ENCODE measurements around the gene DDX11.
"Not testable (repeated sequence)": the region's sequence is repeated elsewhere in the genome, so short reads cannot be mapped to it uniquely, and the experiment has no call there.

Gene DDX11

DNA sequence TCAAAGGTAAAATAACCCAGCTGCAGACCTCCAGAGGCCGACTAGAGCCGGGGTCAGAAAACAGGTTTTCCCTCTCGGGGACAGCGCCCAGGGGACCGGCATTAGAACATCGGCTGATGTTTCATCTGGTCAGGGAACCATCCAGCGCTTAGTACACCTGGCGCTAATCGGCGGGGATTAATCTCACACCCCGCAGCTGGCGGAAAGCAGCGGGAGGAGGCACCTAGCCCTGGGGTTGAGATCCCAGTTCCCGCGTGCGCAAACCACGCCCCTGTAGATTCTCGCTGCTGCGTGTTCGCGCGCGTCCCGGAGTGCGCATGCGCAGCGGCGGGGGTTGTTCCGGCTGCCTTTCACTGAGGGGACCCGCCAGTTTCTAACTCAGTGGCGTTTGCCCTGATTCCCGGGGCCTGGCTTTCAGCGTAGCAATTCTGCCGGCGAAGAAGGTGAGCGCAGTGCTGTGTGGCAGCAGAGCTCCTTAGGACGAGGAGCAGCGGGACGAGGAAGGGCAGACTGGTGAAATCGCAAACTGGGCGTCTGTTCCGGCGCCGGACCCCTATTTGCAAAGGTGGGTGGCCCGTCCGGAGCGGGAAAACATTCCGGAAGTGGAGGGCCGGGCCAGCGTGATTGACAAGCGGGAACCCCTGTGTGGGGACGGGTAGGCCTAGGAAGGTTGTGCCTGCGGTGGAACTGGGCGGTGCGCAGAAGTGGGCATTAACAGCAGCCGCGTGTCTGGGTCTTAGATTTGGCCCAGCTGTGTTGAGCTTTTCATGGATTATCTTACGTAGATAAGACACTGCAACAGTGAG lies at the start of gene DDX11:
TSS of gene DDX11 (plus strand) at position 334 of the 806 bp plus-strand sequence. CDS start 4,534 bp downstream, outside the sequence.
- DNase-seq, result peak; percentile 93

DNA sequence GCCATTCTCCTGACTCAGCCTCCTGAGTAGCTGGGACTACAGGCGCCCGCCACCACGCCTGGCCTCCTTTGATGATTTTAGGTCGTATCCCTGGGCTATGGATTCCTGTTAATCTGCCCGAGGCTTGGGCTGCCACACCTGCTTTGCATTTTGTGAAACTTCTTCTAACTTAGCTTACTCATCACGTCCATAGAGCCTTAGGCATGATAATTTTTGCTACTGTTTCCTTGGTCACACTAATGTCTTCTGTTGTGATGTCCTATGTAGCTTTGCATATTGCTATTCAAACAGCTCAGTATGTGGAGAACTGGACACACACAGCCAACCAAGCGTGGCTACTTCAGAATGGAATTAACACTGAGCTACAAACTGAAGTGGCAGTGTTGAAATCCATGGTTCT lies 47.5 kb upstream of the DDX11 start:
- DNase-seq, result no peak

DNA sequence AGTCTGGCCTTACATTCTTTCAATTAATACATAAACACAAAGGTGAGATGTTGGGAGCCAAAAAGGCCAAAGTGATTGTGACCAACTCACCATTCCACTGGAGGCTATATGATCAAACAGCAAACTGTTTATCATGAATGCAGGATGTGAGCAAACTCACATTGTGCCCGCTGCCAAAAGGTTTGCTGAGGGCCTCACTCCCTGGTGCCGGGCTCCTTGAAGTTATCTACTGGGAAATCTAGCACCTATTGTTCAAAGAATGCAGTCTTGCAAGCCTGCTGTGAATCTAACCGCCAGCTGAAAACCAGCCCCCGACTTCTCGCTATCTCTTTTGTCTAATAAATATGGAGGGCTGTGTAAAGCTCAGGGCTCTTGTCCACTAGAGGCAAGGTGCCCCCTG lies 46.7 kb upstream of the DDX11 start:
- DNase-seq, result not testable (repeated sequence)

DNA sequence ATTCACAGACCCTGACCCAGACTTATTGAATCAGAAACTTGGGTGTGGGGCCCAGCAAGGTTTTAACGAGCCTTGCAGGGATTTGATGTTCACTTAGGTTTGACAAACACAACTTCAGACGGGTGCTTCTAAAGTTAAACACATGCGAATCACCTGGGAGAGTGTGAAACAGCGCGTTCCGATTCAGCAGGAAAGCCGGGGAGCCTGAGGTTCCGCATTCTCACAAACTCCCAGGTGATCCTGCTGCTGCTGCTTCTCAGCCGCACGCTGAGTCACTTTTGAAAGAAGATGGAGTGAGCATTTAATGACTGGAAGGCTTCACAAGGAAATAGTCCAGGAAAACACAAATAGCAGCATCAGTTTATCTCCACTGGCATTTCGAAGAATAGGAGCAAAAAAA lies 44.2 kb upstream of the DDX11 start:
- no peak for DNase-seq

DNA sequence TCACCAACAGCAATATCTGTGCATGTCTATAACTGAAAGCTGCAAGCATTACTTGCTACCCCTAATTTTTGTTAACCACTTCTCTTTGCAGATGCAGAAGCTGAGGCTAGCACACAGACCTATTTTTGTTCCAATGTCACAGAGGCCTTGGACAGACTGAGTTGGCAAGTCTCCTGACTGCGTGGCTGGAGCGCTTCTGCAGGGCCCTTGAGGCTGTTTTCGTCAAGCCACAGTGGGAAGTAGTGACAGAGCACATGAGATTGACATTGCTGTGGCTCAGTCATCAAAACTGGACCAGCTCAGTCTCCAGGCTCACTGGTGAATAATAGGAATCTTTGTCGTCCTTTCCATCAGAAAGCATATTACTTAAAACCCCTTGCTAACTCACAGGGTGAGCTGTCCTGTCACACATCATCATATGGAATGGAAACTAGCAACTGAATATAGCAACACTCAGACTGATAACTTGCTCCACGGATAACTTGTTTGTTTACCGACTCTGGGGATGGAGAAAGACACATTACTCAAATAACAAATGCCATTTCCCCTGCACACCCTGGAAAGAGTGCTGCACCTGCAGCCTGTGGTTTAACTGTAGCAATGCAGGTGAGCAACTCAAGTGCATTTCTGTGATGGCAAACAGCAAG lies 43.6 kb upstream of the DDX11 start:
- DNase-seq, result no peak

DNA sequence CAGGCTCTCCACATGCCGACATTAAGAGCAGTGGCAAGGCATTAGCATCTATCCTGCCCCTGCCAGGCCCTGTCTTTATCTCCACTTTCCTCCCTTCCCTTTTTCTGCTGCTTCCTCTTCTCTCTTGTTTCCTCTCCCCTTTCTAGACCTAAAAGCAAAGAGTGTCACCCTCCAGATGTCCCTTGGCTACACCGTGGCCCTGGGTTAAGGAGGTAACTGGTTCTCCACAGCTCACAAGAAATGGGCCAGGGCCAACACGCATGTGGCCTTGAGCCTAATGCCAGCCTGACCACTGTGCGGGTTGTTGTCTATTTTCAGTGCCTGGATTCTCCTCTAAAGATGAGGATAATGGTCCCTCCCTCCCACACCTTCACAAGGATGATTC lies 41.7 kb upstream of the DDX11 start:
- DNase-seq, result no peak

DNA sequence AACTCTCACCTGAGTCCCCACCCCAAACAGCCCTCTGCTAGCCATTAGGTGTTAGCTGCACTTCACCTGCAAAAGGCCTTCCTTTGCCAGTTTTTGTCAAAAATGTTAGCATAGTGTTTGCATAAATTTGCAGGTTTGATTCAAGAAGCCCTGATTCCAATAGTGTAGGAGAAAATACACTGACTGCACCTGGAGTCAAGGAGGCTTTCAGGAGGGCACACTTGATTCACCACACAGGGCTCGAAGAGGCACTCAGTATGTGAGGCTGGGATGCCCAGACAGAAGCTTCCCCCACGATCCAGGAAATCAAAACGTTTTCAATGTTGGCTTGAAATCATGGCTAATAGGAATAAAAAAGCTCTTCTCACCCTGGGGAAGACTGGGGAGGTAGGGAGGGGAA lies 40.5 kb upstream of the DDX11 start:
- DNase-seq, result no peak

DNA sequence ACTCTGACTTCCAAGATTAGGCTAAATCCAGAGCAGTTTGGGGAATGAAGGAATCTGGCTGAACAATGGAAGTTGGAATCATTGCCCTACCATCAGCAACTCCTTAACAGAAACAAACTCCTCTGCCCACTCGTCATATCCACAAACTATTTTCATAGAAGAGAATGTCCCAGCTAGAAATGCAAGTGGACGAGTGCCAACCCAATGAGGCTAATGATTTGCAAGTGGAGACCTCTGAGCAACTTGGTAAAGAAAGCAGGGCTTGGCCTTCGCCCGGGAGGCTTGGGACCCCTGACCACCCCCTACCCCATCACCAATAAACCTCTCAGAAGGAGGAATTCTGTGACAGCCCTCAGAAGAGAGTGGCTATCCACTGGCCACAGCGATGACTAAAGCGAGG lies 40.0 kb upstream of the DDX11 start:
- DNase-seq, result no peak

DNA sequence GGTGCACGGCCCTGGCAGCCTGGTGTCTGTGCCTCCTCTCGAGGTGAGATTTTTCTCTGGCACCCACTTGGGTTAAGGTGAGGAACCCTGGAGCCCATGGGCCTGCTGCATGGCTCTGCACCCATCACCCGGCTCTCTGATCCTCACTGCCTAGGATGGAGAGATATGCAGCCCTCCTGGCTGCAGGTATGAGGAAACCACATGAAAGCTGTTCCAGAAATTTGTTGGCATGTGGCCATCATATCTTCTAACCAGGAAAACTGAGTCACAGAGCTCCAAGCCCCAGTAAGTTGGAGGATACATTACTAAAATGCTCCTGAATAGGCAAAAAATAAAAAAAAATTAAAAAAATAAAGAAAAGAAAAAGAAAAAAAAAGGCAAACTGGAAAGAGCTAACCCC lies 39.3 kb upstream of the DDX11 start:
- no peak for DNase-seq

DNA sequence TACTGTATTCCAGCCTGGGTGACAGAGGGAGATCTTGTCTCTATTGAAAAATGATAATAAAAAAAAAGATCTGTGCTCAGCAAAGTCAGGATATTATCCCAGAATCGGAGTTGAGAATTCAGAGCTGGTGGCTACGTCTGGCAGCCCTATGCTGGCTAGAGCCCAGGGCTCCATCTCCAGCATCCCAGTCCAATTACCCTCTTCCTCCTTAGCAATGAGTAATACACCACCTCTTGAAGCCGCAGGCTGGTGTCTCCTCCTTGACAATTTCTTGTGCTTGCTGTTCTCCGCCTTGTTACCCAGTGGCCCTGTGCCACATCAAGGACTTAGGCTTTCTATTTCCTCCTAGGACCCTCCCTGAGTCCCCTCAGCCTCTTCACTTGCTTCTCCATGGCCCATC lies 38.4 kb upstream of the DDX11 start:
- no peak for DNase-seq

DNA sequence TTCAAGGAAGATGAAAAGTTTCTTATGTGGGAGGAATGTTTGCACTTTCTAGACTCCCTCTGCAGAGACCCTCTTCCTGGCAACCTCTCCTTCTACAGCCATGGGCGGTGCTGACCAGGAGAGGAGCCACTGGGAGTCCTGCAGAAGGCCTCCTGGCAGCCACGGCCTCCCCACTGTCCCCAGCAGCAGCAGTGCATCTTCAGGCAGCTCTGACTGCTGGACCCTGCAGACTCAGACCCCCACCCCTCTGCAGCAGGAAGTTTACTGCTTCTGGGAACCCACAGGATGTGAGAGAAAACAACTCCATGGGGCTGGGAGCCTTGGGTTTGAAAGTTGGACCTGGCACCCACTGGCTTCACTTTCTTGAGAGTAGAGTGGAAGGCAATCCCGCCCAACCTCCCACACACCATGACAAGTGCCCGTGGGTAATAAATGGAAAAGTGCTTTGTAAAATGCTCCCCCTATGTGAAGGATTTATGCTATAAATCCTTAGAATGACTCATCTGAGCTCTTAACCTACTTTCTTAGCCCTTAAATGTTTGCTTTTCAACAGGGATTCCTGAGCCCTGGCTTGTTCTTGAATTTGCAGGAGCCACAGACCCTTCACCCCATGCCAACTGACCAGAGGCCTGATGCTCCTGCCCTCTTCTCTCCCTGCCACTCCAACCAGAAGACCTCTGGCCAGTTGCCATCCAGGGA lies 37.5 kb upstream of the DDX11 start:
- peak; percentile 18 for DNase-seq

DNA sequence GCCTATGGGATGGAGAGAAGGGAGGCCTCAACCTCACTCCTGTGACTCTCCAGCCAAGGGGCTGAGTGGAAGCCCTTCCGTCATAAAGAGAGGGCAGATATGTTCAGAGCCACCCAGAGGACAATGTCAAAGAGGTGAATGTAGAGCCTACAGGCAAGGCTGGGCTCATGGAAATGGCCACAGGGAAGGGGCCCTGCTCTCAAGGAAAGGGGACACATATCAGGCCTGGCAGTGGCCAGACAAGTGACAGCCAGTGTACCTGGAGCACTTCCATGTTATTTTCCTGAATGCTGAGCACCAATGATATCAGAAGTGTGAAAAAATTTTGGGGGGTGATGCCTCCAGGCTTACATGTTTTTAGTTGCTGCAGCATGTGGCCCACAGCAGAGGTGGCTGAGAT lies 36.6 kb upstream of the DDX11 start:
- no peak for DNase-seq

DNA sequence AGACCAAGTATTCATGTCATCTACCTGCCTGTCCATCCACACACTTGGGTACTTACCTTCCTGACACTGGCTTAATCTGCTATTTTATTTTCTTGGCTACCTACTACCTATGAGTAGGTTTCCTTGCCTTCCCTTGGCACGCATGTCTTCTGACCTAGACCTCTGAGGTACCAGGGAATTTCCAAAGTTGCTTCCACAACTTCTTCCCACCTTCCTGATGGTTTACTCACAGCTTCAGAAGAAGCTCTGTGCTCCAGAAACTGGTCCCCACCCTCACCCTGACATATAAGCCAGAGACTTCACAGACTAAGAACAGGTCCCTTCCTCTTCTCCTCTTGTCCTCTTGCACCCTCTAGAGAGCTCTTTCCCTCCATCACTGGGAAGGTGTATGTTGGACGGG lies 35.7 kb upstream of the DDX11 start:
- DNase-seq, result no peak

DNA sequence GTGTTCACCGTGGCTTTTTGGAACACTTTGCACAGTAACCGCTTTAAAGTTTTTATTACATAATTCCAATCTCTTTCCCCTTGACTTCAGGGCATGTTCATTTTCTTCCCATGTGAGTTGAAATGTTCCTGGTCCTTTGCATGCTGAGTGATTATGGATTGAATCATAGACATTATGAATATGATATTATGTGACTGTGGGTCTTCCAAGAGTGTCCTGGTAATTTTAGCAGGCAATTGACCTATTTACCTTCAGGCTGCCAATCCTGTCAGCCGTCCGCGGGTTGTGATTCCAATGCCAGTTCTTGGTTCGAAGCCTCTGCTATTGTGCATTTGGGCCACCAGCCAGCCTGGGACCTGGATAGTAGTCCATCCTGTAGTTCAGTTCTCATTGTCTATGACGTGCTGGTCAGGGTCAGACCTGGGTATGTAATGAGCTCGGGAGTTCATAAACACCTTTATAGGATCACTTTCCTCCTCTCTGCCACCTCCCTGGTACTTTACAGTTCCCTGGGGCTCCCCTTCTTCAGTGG lies 32.6 kb upstream of the DDX11 start:
- DNase-seq, result no peak

DNA sequence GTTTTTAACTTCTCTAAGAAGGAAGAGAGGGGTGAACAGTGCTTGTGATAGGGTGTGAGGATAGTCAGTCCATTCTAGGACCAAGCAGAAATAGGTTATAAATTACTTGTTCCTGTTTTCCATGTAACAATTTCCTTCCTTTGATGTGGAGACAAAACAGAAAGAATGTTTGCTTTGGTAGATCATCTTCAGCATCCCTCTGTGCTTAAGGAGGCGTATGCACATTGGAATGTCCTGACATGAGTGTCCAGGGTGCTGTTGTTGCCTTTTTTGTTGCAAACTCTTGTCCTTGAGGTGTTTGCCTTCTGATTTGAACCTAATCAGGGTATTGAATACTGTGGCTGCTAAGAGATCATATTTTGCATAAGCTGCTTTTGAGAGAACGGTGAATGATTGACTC lies 23.5 kb upstream of the DDX11 start:
- peak; percentile 34 for DNase-seq

DNA sequence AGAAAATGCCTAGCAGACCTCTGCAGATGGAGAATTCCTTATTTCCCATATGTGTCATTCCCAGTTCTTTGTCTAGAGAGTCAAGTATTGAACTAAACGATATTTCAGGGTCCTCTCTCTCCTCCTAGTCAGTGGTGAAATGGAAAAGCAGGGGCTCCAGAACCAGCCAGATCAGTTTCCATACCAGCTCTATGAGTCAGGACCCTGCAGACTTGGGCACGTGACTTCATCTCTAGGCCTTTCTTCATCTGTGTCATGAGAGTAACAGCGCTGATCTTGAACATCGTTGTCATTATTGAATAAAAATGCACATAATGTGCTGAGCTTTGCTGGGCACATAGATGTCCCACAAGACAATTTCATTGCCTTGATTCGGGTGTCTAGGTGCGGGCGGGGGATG lies 23.1 kb upstream of the DDX11 start:
- peak; percentile 60 for DNase-seq

DNA sequence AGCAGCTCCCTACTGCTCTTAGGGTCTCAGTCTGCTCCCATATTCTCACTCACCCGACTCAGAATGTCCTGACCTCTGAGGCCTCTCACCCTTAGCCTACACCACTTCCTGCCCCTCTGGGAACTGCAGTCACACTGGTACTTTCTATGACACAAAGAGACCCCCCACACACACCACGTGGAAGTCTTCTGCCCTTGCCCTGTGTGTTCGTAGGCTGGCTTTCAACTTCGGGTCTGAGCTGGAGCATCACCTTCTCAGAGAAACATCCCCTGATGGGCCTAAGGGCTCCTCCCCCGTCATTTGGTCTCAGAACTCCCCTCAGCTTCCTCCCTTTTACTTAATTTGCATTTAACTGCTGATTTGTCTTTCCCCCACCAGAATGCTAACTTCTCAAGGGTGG lies 22.0 kb upstream of the DDX11 start:
- DNase-seq, result not testable (repeated sequence)

DNA sequence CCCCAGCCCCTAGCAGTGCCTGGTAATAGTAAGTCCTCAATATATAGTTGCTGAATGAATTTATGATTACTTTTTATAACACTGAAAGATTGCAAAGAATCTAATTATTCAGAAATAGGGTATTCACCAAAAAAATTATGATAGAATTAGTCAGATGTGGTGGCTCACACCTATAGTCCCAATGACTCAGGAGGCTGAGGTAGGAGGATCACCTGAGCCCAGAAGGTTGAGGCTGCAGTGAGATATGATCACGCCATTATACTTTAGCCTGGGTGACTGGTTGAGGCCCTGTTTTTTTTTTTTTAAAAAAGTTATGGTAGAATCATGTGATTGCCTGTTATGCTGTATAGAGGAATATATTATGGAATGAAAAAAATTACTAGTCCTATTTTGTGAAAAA lies 21.5 kb upstream of the DDX11 start:
- DNase-seq, result not testable (repeated sequence)

DNA sequence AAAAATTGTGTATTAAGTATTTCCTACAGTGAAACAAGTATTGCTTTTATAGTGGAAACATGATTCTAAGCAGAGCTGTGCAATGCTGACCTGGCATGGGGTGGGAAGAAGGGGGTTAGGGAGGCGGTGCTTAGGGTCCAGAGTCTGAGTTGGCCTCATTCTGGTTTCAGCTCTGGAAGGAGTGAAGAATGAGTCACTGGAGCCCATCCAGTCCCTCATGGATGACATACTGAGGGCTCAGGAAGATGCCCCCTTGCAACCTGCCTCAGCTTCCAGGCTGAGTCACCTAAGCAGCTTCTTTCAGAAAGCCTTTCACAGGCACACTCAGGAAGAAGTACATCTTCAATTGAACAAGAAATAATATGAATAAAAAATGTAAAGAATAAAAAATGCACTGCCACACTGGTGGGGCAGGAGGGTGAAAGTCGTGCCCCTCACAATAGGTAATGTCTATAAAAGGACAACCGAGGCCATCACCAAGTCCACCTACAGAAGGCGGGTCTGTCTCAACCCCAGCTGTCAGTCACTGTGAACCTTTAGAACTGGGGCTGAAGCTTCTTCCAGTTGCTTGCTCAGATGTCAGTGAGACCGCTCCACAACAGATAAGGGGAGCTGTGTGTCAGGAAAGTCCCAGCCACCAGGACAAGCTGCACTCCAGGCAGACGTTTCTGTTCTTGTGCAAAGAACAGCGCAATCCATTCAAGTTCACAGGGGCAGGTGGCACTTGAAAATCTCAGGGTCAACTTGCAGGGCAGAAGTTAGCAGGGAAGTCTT lies 20.8 kb upstream of the DDX11 start:
- peak; percentile 79 for DNase-seq

DNA sequence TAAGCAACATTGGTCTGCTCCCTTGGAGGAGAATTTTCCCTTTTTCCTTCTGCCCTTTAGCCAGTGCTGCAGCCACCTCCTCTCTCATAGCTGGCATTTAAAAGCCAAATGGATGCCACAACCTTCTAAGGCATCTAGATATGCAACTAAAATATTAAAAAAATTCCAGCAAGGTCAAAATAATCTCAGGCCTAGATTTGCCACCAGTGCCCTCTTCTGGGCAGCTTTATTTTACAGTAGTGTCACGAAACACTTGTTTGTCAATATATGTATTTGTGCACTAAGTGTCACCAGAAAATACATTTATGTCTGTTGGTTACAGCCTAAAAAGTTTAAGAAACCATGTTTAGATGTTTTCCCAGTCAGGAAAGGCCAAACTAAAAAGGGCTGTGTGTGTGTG lies 19.7 kb upstream of the DDX11 start:
- DNase-seq, result not testable (repeated sequence)

DNA sequence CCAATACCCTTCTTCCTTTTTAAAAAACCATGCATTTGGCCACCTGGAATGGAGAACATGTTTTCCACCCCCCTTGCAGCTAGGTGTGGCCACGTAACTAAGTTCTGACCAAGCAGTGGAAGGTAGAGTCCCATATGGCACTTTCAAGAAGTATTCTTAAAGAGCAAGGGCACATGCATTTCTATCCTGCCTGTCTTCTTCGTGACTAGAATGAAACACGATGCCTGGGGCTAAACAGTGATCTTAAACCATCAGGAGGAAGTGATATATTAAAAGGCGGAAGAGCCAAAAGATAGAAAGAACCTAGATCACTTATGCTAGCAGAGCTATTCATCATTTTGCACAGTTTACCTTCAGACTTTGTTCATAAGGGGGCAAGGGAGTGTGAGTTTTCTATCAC lies 16.0 kb upstream of the DDX11 start:
- no peak for DNase-seq

DNA sequence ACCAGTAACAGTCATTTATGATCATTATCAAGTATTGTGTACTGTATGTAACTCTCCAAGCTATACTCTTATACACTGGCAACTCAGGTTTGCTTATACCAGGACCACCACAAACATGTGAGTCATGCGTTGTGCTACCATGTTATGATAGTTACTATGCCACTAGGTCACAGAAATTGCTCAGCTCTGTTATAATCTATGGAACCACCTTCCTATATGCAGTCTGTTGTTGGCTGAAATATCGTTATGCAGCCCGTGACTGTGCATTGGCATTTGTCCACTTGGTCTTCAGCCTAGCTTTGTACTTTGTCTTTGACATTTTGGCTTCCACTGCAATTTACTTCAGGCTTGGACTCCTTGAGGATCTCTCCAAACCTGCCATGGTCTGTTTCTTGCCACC lies 7.5 kb upstream of the DDX11 start:
- DNase-seq, result not testable (repeated sequence)

DNA sequence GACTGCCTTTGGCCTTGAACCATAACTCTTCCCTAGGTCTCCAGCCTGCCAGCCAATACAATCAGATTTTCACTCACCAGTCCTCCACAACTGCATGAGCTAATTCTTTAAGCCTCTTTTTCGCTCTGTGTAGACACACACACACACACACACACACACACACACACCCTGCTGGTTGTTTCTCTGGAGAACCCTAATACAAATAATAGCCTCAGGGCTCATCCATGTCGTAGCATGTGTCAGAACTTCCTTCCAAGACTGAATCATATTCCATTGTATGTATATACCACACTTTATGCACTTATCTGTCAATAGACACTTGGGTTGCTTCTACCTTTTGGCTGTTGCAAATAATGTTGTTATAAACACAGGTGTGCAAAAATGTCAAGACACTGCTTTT lies 6.0 kb upstream of the DDX11 start:
- DNase-seq, result peak; percentile 29

Data from EL (cell line).